Amniotic epithelial cell (primary cell): ENCODE measurements around the gene NRF1.
"Not testable (repeated sequence)": the region's sequence is repeated elsewhere in the genome, so short reads cannot be mapped to it uniquely, and the experiment has no call there.

ENCODE experiments used
- DNase-seq: peaks from one replicate; pipeline ENCODE4 v3.0.0-alpha.2; 2010; ENCODE audit warnings: low read depth

Gene NRF1

GRCh38 chr7:129607471-129608120 is 3.9 kb upstream of the NRF1 start:
- DNase-seq = peak; percentile 41

- DNase-seq = peak; percentile 32
Observed at GRCh38 chr7:129609666-129610065, 1.9 kb upstream of the NRF1 start.

GRCh38 chr7:129610709-129611245 is 743 bp upstream of the NRF1 start:
- no peak for DNase-seq

GRCh38 chr7:129612112-129613015 is 844 bp downstream of the NRF1 start:
- peak; percentile 38 for DNase-seq

GRCh38 chr7:129613016-129613337 is 1.5 kb downstream of the NRF1 start:
- no peak for DNase-seq

- DNase-seq = peak; percentile 70
Observed at GRCh38 chr7:129615018-129615417, 3.5 kb downstream of the NRF1 start.

- peak; percentile 43 for DNase-seq
Observed at GRCh38 chr7:129616530-129616929, 5.0 kb downstream of the NRF1 start.

GRCh38 chr7:129617178-129617577 is 5.7 kb downstream of the NRF1 start:
- DNase-seq = no peak

GRCh38 chr7:129617652-129618051 is 6.1 kb downstream of the NRF1 start:
- DNase-seq = no peak

GRCh38 chr7:129626896-129627295 is 15.4 kb downstream of the NRF1 start:
- DNase-seq = no peak

- no peak for DNase-seq
Observed at GRCh38 chr7:129630341-129630740, 18.8 kb downstream of the NRF1 start.

GRCh38 chr7:129634361-129635034 is 23.0 kb downstream of the NRF1 start:
- DNase-seq = no peak

- DNase-seq = peak; percentile 72
Observed at GRCh38 chr7:129635300-129636029, 23.9 kb downstream of the NRF1 start.

- DNase-seq = not testable (repeated sequence)
Observed at GRCh38 chr7:129636030-129636550, 24.6 kb downstream of the NRF1 start.

GRCh38 chr7:129636641-129637040 is 25.1 kb downstream of the NRF1 start:
- DNase-seq = no peak

GRCh38 chr7:129640400-129640799 is 28.9 kb downstream of the NRF1 start:
- no peak for DNase-seq

- DNase-seq = peak; percentile 12
Observed at GRCh38 chr7:129642871-129643549, 31.5 kb downstream of the NRF1 start.

- DNase-seq = no peak
Observed at GRCh38 chr7:129643550-129644170, 32.1 kb downstream of the NRF1 start.

GRCh38 chr7:129644634-129645230 is 33.2 kb downstream of the NRF1 start:
- peak; percentile 50 for DNase-seq

- no peak for DNase-seq
Observed at GRCh38 chr7:129646369-129647021, 35.0 kb downstream of the NRF1 start.
